H9 (cell line): ENCODE data around the gene CADPS. TPM values are rescaled to one million over a fixed set of nuclear protein-coding genes. Genes with fewer than 3 reads are reported as not detected.

Source experiments
- DNase-seq: peaks from one replicate; pipeline ENCODE4 v3.0.0-alpha.2; 2017
- H2AFZ ChIP-seq: one replicate; pipeline ENCODE4 v1.6.1; 2013; ENCODE audit warnings: mild to moderate bottlenecking, low read length, control low read depth, moderate library complexity
- H2AK5ac ChIP-seq: 2 replicates; pipeline ENCODE4 v1.6.1; 2013; ENCODE audit warnings: low read length, control low read depth, mixed read lengths; ENCODE audit not compliant: insufficient read length
- H2BK120ac ChIP-seq: one replicate; pipeline ENCODE4 v1.6.1; 2013; ENCODE audit warnings: low read depth, mild to moderate bottlenecking, low read length, control low read depth, inconsistent platforms; ENCODE audit not compliant: poor library complexity, severe bottlenecking
- H2BK12ac ChIP-seq: 2 replicates; pipeline ENCODE4 v1.6.1; 2013; ENCODE audit warnings: low read length, control low read depth, mixed read lengths, low read depth; ENCODE audit not compliant: insufficient read length
- H2BK15ac ChIP-seq: 2 replicates; pipeline ENCODE4 v1.6.1; 2013; ENCODE audit warnings: low read depth, low read length, control low read depth
- H2BK20ac ChIP-seq: one replicate; pipeline ENCODE4 v1.6.1; 2013; ENCODE audit warnings: low read depth, mild to moderate bottlenecking, low read length, control low read depth, inconsistent platforms; ENCODE audit not compliant: poor library complexity, severe bottlenecking
- H2BK5ac ChIP-seq: 2 replicates; pipeline ENCODE4 v1.6.1; 2013; ENCODE audit warnings: low read length, control low read depth, mixed read lengths; ENCODE audit not compliant: insufficient read length
- H3K14ac ChIP-seq: 2 replicates; pipeline ENCODE4 v1.6.1; 2013; ENCODE audit warnings: low read length, control low read depth; ENCODE audit not compliant: insufficient read depth
- H3K18ac ChIP-seq: 2 replicates; pipeline ENCODE4 v1.6.1; 2013; ENCODE audit warnings: low read depth, mild to moderate bottlenecking, mixed read lengths, low read length, control low read depth; ENCODE audit not compliant: insufficient read length
- H3K23ac ChIP-seq: 2 replicates; pipeline ENCODE4 v1.6.1; 2013; ENCODE audit warnings: low read length, control low read depth, mixed read lengths, low read depth; ENCODE audit not compliant: insufficient read length
- H3K23me2 ChIP-seq: 2 replicates; pipeline ENCODE4 v1.6.1; 2013; ENCODE audit warnings: low read depth, mild to moderate bottlenecking, mixed read lengths, low read length, control low read depth; ENCODE audit not compliant: insufficient read length, poor library complexity, severe bottlenecking
- H3K27ac ChIP-seq: 2 replicates; pipeline ENCODE4 v1.5.1; 2013; ENCODE audit warnings: low read length, control low read depth, mixed read lengths, low read depth; ENCODE audit not compliant: insufficient read length
- H3K27me3 ChIP-seq: 2 replicates; pipeline ENCODE4 v1.6.1; 2013; ENCODE audit warnings: low read length, control low read depth, inconsistent platforms; ENCODE audit not compliant: insufficient read depth
- H3K4ac ChIP-seq: 2 replicates; pipeline ENCODE4 v1.6.1; 2013; ENCODE audit warnings: low read depth, mild to moderate bottlenecking, control low read depth, inconsistent platforms, low read length, moderate library complexity
- H3K4me1 ChIP-seq: 2 replicates; pipeline ENCODE4 v1.6.1; 2013; ENCODE audit warnings: low read length, control low read depth, inconsistent platforms; ENCODE audit not compliant: insufficient read depth
- H3K4me2 ChIP-seq: 2 replicates; pipeline ENCODE4 v1.6.1; 2013; ENCODE audit warnings: low read length, control low read depth, mixed read lengths; ENCODE audit not compliant: insufficient read length, insufficient read depth
- H3K56ac ChIP-seq: 2 replicates; pipeline ENCODE4 v1.6.1; 2013; ENCODE audit warnings: low read depth, mild to moderate bottlenecking, mixed read lengths, low read length, control low read depth; ENCODE audit not compliant: insufficient read length
- H3K79me1 ChIP-seq: 2 replicates; pipeline ENCODE4 v1.6.1; 2013; ENCODE audit warnings: low read depth, mild to moderate bottlenecking, moderate library complexity, low read length, control low read depth, inconsistent platforms; ENCODE audit not compliant: insufficient read depth, poor library complexity, severe bottlenecking
- H3K79me2 ChIP-seq: 2 replicates; pipeline ENCODE4 v1.6.1; 2013; ENCODE audit warnings: low read length, control low read depth, inconsistent platforms; ENCODE audit not compliant: insufficient read depth
- H3K9ac ChIP-seq: 2 replicates; pipeline ENCODE4 v1.6.1; 2013; ENCODE audit warnings: low read length, control low read depth, mixed read lengths; ENCODE audit not compliant: insufficient read length; ENCODE audit errors: extremely low read depth
- H3K9me3 ChIP-seq: one replicate; pipeline ENCODE4 v1.6.1; 2013; ENCODE audit warnings: low read depth, low read length, inconsistent platforms; ENCODE audit not compliant: control insufficient read depth
- H3T11ph ChIP-seq: one replicate; pipeline ENCODE4 v1.6.1; 2013; ENCODE audit warnings: mild to moderate bottlenecking, low read length, control low read depth, inconsistent platforms
- H4K20me1 ChIP-seq: one replicate; pipeline ENCODE4 v1.6.1; 2013; ENCODE audit not compliant: control insufficient read depth, insufficient read length, insufficient read depth
- H4K5ac ChIP-seq: 2 replicates; pipeline ENCODE4 v1.6.1; 2013; ENCODE audit warnings: low read depth, mild to moderate bottlenecking, mixed read lengths, low read length, control low read depth; ENCODE audit not compliant: insufficient read length
- H4K8ac ChIP-seq: replicated peaks from 2 replicates; pipeline ENCODE4 v1.6.1; 2013; ENCODE audit warnings: low read length, control low read depth, mixed read lengths, low read depth; ENCODE audit not compliant: insufficient read length
- H4K91ac ChIP-seq: 2 replicates; pipeline ENCODE4 v1.6.1; 2013; ENCODE audit warnings: low read depth, mild to moderate bottlenecking, moderate library complexity, mixed read lengths, low read length, control low read depth; ENCODE audit not compliant: insufficient read length
- H3K27ac Mint-ChIP-seq, 3 experiments: 2 replicates in 2 of 3; 3 replicates in 1 of 3; pipeline ENCODE4 v1.8.0; 2020 to 2021; ENCODE audit warnings: mixed read lengths in 3 of 3, mild to moderate bottlenecking in 1 of 3, moderate library complexity in 1 of 3
- H3K27me3 Mint-ChIP-seq: 2 replicates; pipeline ENCODE4 v1.8.0; 2021; ENCODE audit warnings: low read depth, mild to moderate bottlenecking, moderate library complexity, mixed read lengths
- H3K36me3 Mint-ChIP-seq, 3 experiments: 2 replicates in 2 of 3; 3 replicates in 1 of 3; pipeline ENCODE4 v1.8.0; 2020 to 2021; ENCODE audit warnings: low read depth in 3 of 3, mixed read lengths in 3 of 3; ENCODE audit not compliant: insufficient read depth in 1 of 3
- H3K4me1 Mint-ChIP-seq, 2 experiments: 2 replicates each; pipeline ENCODE4 v1.8.0; 2020; ENCODE audit warnings: mixed read lengths in 2 of 2
- H3K4me3 Mint-ChIP-seq, 2 experiments: 2 replicates in 1 of 2; 3 replicates in 1 of 2; pipeline ENCODE4 v1.8.0; 2020 to 2021; ENCODE audit warnings: mild to moderate bottlenecking in 2 of 2, mixed read lengths in 2 of 2, moderate library complexity in 1 of 2
- H3K9me3 Mint-ChIP-seq, 2 experiments: 2 replicates in 1 of 2; 3 replicates in 1 of 2; pipeline ENCODE4 v1.8.0; 2020; ENCODE audit warnings: mild to moderate bottlenecking in 2 of 2, mixed read lengths in 2 of 2, moderate library complexity in 1 of 2
- CTCF ChIP-seq: fragments of 200-600 bp; sonication (generic); conservative IDR thresholded peaks from 3 replicates; pipeline ENCODE4 v1.8.0; 2021; ENCODE audit warnings: antibody characterized with exemption, mild to moderate bottlenecking
- WGBS: extraction: QIAGEN DNeasy Blood & Tissue Kit; methylation state at CpG from one replicate; pipeline ENCODE4 v1.1.7; 2013; ENCODE audit warnings: missing lambda C conversion rate, low lambda C conversion rate, mixed read lengths; ENCODE audit not compliant: insufficient read length; ENCODE audit errors: extremely low coverage; 5-methylcytosine and 5-hydroxymethylcytosine counted together
- total RNA-seq: library from RNA; stranded (reverse); gene quantifications from 2 replicates; pipeline ENCODE4 v1.2.1, GENCODE V29; 2021

The CADPS gene
- total RNA-seq, 1 experiment from 2014 or later = 6.6 TPM

GRCh38 chr3:62621176-62621575, 254.0 kb downstream of the CADPS start:
- no peak overlapping the region for H3K27ac ChIP-seq

More at GRCh38 chr3:62621176-62621575, 254.0 kb downstream of the CADPS start:
- H4K5ac ChIP-seq = no peak overlapping the region
- H2BK20ac ChIP-seq = no peak overlapping the region
- no peak overlapping the region for H2BK12ac ChIP-seq
- no peak overlapping the region for H3K9ac ChIP-seq
- no peak overlapping the region for H3K18ac ChIP-seq
- no peak overlapping the region for H3K23ac ChIP-seq
- H2BK5ac ChIP-seq = no peak overlapping the region
- H3K23me2 ChIP-seq = no peaks in the 10 kb centered on the region
- no peaks in the 10 kb centered on the region for H3K9me3 ChIP-seq
- H2BK15ac ChIP-seq = no peak overlapping the region
- Mint-ChIP-seq H3K9me3 (no peaks in the 10 kb centered on the region), H3K27me3 (peaks cover 3% of the 10 kb centered on the region), H3K36me3 (no peaks in the 10 kb centered on the region), H3K4me1 (peaks cover 6 to 8% of the 10 kb centered on the region in 2 experiments), H3K27ac (no peak overlapping the region), H3K4me3 (no peak overlapping the region)
- no peaks in the 10 kb centered on the region for H3K79me2 ChIP-seq
- no peak for TF ChIP-seq CTCF
- H4K8ac ChIP-seq = no peak overlapping the region
- no peak overlapping the region for H3K4me2 ChIP-seq
- no peaks in the 10 kb centered on the region for H3K79me1 ChIP-seq
- no peak overlapping the region for H3K56ac ChIP-seq
- no peak overlapping the region for H3K14ac ChIP-seq
- no peak overlapping the region for H2AFZ ChIP-seq
- DNase-seq = no peak
- H2AK5ac ChIP-seq = no peak overlapping the region
- no peak overlapping the region for H2BK120ac ChIP-seq
- H3K4ac ChIP-seq = no peak overlapping the region
- H4K20me1 ChIP-seq = no peaks in the 10 kb centered on the region
- H3T11ph ChIP-seq = no peak overlapping the region
- no peaks in the 10 kb centered on the region for H3K27me3 ChIP-seq
- no peaks in the 10 kb centered on the region for H3K4me1 ChIP-seq
- WGBS = no CpG with 5 or more reads among the region's 3 CpGs
- no peak overlapping the region for H4K91ac ChIP-seq
